HG02840 (cell line): ENCODE measurements around the gene TCOF1.
"Not testable (repeated sequence)": the region's sequence is repeated elsewhere in the genome, so short reads cannot be mapped to it uniquely, and the experiment has no call there.

ENCODE experiments used
- ATAC-seq: cut with Tn5 transposase; IDR thresholded peaks from one replicate; pipeline ENCODE4 v1.9.1; 2021; ENCODE audit warnings: mild to moderate bottlenecking, moderate library complexity, moderate number of reproducible peaks; ENCODE audit not compliant: unreplicated experiment, low FRiP score

Gene TCOF1

DNA sequence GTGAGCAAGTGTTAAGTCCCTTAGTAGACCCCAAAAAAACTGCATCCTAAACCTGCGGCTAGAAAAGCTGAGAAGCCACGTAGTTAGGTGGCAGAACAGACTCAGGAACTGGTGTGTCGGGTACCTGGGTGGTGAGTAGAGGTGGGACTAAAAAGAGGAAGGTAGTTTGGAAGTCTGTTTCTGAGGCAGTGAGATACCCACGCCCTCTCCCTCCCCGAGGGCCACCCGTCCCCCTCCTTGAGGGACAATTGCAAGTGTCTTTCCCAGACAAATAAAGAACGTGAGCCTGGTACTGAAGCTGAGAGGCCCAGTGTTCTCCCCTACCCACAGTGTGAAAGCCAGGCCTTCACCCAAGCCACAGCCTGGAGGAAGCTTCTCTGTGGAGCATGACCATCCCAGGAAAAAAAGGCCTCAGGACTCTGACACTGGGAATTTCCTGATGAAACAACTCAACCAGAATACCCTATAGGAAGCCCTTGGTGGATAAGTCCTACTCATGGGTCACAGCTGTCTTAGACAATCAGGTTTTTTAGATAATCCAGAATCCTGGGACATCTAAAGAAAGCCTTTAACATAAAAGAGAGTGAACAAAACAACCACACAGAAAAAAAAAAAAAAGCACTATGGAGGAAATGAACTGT, 62.3 kb downstream of the TCOF1 start:
- no peak for ATAC-seq

DNA sequence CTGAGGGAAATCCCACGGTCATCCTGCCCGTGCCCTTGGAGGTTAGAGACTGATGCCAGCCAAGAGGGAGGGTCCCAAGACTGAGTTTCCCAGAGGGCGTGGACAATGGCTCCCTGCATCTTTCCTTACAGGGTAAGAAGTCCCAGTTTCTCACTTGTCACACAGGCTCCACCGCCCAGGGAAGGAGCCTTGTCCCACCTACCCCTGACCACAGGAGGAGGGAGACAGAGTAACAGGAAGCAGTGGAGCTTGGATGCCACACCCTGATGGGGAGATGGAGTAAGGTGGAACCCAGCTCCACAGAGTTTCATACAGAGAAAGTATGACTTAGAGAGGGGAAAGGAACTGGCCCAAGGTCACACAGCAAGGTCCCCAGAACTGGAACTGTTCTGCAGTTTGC, 64.6 kb downstream of the TCOF1 start:
- no peak for ATAC-seq

DNA sequence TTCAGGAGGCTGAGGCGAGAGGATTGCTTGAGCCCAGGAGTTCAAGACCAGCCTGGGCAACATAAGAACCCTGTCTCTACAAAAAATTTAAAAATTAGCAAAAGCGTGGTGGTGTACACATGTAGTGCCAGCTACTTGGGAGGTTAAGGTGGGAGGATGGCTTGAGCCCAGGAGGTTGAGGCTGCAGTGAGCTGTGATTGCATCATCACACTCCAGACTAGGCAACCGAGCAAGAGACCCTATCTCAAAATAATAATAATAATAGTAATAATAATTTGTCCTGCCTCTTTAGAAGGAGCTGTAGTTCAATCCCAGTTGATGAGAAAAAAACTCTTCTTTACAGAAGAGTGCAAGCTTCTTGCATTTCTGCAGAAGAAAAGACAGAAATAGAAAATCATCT, 65.3 kb downstream of the TCOF1 start:
- ATAC-seq: no peak

DNA sequence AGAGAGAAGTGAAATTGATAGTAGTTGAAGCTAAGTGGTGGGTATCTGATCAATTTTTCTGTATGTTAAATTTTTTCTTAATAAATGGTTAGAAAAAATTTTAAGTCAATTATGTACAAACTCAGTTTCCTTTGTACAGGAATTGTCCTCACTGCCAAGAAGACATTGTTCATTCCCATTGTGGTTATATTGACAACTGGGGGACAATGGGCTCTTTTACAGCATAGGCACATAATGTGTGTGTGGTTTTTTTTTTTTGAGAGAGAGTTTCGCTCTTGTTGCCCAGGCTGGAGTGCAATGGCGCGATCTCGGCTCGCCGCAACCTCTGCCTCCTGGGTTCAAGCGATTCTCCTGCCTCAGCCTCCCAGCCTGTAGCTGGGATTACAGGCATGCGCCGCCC, 68.7 kb downstream of the TCOF1 start:
- not testable (repeated sequence) for ATAC-seq

DNA sequence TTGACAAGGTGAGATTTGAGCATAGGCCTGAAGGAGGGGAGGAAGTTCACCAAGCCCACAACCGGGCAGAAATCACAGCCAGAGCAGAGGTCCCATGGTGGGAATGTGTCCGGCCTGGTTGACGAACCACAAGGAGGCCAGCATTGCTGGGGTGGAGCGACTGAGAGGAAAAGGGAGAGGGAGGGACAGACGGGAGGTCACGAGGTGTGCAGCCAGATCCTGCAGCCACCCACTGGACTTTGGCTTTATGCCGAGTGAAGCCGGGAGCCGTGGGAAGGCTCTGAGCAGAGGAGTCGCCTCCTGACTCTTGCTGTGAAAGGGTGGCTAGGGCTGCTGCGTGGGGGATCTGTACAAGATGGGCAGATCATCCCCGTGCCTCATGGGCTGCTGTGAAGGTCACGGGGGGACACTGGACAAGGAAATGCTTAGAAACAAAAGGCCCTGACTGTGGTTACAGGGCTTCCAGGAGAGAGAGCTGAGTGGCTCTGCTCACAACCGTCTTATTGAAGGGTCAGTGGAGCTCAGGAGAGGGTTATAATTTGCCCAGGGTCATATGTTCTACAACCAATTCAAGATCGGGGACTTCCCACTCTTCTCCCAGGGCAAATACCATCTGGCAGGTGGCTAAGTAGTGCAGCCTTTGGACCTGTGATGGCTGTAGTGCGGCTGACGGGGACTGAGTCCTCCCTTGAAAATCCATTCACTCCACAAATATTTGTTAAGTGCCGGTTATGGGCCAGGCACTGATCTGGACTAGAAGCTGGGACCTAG, 70.8 kb downstream of the TCOF1 start:
- ATAC-seq: no peak

DNA sequence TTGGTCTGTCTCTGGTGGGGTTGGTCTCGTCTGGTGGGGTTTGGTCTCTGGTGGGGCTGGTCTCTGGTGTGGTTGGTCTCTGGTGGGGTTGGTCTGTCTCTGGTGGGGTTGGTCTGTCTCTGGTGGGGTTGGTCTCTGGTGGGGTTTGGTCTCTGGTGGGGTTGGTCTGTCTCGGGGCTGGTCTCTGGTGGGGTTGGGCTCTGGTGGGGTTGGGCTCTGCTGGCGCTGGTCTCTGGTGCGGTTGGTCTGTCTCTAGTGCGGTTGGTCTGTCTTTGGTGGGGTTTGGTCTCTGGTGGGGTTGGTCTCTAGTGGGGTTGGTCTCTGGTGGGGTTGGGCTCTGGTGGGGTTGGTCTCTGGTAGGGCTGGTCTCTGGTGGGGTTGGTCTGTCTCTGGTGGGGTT, 71.5 kb downstream of the TCOF1 start:
- no peak for ATAC-seq

DNA sequence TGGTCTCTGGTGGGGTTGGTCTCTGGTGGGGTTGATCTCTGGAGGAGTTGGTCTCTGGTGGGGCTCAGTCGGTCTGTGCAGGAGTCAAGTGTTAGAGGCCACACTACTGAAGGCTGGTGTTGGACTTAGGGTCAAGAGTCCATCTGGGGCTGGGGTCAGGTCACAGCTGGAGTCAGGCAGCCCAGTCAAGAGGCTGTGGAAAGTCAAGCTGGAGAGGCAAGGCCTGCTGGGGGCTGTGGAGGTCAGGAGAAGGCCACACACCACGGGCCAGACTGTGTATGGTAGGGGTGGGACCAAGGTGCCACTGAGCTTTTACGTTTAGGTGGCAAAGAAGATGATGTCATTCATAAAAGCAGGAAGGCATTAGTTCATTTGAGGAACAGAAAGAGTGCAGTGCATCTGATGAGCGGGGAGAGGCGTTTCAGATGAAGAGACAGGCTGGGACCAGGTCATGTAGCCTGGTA, 71.9 kb downstream of the TCOF1 start:
- no peak for ATAC-seq

DNA sequence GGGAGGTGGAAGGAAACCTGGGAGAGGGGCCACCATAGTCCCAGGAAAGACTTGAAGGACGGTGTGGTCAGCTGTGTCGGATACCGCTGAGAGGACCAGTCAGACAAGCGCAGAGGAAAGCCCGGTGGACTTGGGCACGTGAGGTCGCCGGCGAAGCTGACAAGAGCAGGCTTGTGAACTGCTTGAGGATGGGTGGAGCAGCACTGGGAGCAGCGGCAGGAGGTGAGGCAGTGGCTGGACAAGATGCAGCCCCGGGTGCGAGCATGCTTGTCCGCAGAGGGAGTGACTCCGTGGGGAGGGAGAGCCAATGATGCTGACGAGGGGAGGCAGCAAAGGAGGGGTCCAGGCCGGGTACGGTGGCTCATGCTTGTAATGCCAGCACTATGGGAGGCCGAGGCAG, 73.6 kb downstream of the TCOF1 start:
- no peak for ATAC-seq

DNA sequence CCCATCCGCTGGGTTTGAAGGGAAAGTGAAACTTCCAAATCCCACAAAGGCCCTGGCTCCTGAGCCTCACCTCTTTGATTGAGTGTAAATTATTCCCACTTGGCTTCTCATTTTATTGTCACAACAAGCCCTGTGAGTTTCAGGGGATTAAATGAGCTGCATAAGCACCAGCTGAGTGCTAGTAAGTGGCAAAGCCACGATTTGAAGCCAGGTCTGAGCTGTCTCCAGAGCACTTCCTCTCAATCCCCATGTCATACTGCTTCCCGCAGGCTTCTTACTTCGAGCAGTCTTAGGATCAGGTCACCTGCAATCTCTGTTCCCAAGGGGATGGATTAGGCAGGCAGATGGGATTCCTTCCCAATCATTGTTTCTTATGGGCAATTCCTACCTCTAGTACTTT, 74.1 kb downstream of the TCOF1 start:
- ATAC-seq: no peak

DNA sequence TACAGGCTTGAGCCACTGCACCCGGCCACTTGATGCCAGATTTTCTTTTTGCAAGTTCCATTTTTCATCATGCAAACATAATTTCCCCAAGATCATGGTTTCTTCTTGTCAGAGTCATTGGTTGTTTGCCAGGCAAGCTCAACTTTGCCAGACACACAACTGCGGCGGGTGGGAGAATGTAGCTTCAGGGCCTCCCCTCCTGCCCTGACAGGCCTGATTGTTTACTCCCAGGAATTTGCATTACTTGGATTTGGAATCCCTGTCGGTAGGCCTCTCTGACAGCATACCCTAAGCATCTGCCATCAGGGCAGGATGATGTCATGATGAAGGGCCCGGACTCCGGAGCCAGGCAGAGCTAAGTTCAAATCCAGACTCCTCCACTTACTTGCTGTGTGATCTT, 77.0 kb downstream of the TCOF1 start:
- no peak for ATAC-seq

DNA sequence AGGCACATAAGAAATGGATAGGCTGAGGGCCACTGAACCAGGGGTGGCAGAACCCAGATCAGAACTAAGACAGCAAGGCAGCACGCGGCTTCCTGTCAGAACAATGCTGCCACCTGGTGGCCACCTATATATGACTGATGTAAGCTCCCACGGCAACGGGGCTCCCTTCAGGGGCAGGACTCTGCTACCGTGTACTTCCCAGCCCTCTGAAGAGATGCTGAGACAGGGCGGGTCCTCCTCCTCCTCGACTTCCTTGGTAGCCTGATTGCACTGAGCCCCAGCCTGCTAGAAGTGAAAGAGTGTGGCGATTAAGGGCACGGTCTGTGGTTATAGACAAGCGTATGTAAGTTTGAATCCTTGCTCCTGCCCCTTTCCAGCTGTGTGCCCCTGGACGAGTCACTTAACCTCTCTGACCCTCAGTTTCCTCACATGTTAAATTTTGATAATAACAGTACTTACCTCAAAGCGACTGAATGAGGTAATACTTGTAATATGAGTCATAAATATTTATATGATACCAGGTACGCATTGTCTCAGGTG, 78.7 kb downstream of the TCOF1 start:
- ATAC-seq: no peak

DNA sequence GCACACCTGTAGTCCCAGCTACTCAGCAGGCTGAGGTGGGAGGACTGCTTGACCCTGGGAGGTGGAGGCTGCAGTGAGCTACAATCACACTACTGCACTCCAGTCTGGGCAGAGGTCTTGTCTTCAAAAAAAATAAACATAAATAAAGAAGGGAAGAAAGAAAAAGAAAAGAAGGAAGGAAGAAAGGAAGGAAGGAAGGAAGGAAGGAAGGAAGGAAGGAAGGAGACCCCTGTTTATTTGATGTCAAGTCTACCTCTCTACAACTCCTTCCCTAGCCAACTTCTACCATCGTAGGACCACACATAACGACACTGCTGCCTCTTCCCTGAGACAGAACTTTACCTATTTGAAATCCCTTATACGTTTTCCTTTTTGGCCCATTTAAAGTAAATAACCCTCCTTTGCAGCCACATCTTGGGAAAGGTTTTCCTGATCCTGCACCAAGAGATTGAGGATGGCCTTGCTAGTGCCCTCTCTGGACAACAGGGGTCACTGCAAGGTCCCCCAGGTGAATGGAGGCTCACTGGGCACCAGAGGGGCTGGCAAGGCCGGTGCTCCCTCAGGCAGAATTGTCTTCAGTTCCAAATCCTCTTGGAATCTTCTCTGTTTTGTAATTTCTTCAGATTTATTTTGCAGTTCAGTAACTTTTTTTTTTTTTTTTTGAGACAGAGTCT, 81.5 kb downstream of the TCOF1 start:
- ATAC-seq: no peak

DNA sequence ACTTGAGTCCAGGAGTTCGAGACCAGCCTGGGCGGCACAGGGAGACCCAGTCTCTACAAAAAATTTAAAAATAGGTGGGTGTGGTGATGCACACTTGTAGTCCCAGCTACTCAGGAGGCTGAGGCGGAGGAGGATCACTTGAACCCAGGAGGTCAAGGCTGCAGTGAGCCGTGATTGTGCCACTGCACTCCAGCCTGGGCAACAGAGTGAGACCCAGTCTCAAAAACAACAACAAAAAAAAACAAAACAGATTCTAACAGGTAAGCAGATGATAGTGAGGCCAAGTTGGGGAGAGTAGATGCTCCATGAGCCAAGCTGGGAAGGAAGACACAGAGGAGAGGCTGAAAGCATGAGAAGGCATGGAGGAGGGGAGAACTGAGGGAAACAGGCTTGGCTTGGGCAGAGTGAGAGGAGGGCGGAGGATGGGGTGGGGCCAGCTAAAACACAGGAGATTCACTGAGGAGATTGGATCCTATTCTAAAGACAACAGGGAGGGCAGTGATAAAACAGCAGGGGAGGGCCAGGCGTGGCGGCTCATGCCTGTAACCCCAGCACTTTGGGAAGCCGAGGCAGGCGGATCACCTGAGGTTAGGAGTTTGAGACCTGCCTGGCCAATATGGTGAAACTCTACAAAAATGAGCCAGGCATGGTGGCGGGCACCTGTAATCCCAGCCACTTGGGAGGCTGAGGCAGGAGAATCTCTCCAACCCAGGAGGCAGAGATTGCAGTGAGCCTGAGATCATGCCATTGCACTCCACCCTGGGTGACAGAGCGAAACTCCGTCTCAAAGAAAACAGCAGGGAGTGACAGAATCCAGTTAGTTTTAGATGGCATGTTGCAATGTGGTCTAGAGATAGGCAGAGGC, 83.7 kb downstream of the TCOF1 start:
- ATAC-seq: no peak

DNA sequence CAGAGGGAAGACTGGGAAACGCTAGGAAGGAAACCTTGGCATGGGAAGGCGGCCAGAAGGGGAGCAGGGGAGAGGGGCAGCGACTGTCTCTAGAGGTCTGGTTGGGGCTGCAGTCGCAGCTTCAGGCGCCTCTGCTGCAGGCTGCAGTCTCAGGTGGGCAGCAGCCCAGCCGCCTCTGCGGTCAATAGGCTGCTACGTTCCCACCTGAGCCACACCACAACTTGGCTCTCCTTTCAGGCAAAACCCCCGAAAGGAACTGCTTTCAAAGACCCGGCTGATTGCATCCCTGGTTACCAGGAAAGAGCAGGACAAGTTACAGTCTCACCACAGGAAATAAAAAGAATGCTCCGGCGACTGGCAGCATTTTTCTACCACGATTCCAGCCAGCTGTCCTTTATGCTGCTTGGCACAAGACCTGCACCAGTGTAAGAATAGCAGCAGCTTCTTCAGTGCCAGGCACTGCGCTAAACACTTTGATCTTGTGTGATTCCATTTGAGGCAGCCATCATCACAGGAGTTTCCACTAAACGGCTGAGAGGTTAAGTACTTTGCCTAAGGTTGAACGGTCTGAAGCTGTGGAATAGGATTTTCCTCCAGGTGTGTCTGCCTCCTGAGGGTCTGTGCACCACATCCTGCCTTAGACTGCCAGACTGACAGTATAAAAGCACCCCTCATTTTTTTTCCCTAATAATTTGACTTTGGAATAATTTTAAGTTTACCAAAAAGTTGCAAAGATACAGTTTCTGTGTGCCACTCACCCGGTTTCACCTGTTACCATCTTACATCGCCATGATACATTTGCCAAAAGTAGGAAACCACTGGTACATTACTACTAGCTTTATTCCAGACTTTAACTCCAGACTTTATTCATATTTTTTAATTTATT, 84.6 kb downstream of the TCOF1 start:
- no peak for ATAC-seq

DNA sequence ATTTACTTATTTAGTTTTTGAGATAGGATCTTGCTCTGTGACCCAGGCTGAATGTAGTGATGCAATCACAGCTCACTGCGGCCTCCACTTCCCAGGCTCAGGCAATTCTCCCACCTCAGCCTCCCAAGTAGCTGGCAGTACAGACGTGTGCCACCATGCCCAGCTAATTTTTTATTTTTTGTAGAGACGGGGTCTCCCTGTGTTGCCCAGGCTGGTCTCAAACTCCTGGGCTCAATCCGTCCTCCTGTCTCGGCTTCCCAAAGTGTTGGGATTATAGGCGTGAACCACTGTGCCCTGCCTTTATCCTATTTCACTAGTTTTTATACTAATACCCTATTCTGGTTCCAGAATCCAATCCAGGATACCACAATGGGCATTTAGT, 85.2 kb downstream of the TCOF1 start:
- no peak for ATAC-seq

DNA sequence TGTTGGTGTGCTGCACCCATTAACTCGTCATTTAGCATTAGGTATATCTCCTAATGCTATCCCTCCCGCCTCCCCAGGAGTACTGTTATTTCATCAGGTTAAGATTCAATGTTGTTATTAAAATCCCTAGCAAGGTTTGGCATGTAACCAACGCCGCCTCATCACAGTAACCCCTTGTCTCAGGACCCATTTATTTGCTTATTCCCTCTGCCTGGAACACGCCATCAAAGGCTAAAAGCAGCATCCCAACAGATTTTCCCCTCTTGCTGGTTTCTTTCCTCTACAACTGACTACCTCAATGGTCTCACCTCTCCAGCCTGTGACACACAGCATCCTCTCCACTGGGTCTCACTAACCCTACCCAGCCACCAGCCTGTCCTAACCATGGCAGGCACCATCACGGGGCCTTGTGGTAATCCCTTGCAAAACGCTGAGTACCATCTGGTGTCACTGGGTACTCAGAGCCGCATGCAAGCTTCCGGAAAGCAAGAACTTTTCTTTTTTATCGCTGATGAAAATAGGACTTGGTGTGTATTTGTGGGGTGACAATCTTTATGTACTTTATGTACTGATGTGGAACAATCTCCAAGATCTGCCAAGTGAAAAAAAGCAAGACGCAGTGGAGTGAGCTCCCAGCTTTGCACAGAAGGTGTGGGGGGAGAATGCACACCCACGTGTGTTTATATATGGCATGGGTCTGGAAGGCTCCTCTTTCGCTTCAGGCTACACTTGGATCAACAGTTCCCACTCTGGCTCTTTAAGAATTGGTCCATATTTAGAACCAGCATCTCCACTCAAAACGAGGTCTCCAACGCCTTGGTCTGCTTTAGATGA, 86.0 kb downstream of the TCOF1 start:
- ATAC-seq: no peak

DNA sequence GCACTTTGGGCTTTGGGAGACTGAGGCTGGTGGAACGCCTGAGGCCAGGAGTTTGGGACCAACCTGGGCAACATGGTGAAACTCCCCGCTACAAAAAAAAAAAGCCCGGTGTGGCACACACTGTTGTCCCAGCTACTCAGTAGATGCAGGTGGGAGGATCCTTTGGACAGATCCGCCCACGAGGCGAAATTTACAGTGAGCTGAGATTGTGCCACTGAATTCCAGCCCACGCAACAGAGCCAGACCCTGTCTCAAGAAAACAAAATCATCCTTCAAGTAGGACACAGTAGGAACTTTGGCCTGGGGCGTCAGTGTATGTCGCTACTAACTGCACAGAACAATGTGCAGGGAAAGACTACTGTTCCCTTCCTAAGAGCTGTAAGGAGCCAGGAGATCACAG, 87.3 kb downstream of the TCOF1 start:
- no peak for ATAC-seq

DNA sequence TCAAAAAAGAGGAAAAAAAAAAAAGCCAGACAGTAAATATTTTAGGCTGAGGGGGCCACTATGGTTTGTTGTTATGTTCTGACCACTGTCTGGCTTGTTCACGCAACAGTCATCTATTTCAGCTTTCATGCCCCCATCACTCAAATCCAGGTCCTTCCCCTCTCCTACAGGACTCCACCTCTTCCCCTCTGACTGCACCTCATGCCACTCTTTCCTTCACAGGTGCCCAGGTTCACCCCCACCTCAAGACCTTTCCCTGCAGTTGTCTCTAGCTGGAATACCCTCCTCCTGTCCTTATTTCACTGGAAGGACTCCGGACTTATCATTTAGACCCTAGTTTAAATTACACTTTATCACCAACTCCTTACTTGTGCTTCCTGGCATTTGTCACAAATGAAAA, 88.6 kb downstream of the TCOF1 start:
- ATAC-seq: no peak

DNA sequence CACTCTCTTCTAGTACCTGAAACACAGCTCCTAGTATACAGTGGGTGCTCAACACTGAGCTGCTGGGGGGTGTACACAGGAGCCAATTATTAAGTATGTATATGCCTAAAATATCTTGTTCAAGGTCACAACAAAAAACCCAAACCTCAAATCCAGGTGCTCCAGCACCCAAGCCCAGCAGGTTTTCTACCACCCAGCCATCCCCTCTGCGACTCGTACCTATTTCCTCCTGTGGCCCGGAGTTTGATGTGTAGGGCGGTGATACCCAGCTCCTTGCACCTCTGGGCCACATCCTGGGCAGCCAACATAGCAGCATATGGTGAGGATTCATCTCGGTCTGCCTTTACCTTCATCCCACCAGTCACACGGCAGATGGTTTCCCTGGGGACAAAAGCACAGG, 89.1 kb downstream of the TCOF1 start:
- no peak for ATAC-seq
